GM18505 (cell line): ENCODE data around the gene ADAMTSL3.
"Not testable (repeated sequence)": the region's sequence is repeated elsewhere in the genome, so short reads cannot be mapped to it uniquely, and the experiment has no call there.

Source experiments
- ATAC-seq: cut with Tn5 transposase; IDR thresholded peaks from one replicate; pipeline ENCODE4 v1.9.1; 2021; ENCODE audit not compliant: unreplicated experiment
- POLR2A ChIP-seq: IDR thresholded peaks from 4 replicates; pipeline ENCODE4 v1.6.1; 2011; ENCODE audit warnings: borderline replicate concordance; ENCODE audit not compliant: insufficient read depth, insufficient read length; ENCODE audit errors: extremely low read depth

Gene ADAMTSL3

DNA sequence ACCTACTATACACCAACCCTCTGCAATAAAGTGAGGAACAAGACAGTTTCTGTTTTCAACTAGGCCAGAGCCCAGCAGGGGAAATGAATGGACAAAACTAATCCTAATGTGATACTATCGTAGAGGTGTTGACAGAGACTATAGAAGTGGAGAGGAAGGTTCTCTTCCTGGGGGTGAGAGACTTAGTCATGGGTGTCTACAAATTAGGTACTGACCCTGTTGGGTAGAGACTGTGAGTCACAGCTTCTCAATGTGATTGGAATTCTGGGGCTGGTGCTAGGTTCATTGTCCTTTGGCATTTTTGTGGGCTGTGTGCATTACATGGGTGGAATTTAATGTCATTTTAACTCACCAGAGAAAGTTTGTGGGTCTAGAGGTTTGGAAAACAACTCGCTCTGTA lies 79.3 kb downstream of the ADAMTSL3 start:
- ATAC-seq, result no peak
- TF ChIP-seq POLR2A, result no peak

DNA sequence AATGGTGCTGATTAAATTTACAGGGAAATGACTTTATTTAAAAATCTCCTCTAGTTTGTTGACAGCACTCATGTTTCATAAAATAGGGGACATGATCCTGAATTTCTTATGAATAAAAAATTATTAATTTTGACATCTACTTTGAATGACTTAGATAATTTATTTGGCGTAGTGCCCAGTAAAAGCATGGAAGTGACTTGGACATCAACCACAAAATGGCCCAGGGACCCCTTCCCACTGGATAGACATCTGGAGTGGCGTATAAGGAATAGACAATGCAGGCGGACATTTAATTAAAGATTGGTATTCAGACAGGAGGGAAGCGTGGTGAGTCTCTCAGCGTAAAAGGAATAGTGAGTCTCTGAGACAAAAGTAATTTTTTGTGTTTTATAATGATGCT lies 79.8 kb downstream of the ADAMTSL3 start:
- no peak for ATAC-seq
- TF ChIP-seq POLR2A, result no peak

DNA sequence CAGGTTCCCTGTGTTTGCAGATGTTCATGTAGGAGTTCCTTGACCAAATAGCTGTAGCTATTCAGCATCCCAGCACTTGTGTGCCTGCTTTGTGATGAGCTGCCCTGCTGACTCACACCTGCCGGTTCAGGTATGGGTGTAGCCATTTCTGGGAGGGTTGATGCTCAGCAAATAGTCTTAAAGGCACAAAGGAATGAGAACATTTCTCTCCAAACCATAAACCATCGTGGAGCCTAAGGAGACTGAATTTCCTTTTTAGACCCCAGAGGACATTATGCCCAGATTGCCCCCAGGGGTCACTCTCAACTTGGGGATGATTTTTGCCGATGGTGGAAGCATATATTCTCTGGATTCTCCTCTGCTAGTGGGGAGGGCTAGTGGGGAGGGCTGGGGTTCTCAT lies 80.6 kb downstream of the ADAMTSL3 start:
- TF ChIP-seq POLR2A, result no peak
- ATAC-seq, result no peak

DNA sequence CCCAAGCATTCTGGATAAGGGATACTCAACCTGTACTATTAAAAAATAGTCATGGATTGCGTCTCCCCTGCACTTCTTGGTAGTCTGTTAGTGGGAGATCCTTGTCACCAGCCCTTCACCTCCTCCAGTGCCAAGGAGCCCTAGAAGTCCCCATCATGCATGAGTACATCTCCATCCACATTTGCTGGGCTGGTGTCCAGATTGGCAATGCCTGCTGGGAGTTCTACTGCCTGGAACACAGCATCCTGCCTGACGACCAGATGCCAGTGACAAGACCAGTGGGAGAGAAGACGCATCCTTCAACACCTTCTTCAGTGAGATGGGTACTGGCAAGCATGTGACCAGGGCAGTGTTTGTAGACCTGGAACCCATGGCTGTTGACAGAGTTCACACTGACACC lies 85.7 kb downstream of the ADAMTSL3 start:
- TF ChIP-seq POLR2A, result no peak
- ATAC-seq, result no peak

DNA sequence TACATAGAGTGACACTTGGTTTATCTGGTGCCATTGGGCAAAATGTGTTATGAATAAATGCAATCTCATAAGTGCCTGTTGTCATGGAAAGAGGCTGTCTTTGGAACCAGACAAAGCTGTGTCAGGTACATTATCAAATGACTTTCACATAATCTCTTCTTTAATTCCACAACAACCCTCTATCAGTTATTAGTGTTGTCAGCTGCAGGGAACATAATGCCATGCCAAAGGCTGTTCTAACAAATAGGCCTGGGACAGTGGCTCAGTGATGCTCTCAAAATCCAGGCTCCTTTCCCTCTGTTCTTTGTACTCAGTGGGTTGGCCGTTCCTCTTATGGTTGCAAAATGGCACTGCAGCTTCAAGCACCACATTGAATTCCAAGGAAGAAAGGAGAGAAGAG lies 91.8 kb downstream of the ADAMTSL3 start:
- TF ChIP-seq POLR2A, result no peak
- no peak for ATAC-seq

DNA sequence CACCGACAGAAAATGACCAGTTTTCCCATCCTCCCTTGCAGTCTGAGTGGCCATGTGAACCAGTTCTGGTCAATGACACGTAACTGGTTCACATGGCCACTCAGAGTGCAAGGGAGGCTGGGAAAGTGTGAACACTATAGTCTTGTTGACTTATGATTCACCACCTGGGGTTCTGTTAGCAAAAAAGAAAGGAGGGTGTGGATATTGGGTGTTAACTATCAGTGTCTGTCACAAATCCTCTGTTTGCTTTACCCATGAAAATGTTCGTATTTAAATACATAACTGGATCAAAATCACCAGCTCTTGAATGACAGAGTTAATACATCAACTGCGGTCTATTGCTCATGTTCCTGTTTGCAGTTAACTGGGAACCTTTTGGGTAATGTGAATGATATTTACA lies 92.3 kb downstream of the ADAMTSL3 start:
- no peak for TF ChIP-seq POLR2A
- no peak for ATAC-seq

DNA sequence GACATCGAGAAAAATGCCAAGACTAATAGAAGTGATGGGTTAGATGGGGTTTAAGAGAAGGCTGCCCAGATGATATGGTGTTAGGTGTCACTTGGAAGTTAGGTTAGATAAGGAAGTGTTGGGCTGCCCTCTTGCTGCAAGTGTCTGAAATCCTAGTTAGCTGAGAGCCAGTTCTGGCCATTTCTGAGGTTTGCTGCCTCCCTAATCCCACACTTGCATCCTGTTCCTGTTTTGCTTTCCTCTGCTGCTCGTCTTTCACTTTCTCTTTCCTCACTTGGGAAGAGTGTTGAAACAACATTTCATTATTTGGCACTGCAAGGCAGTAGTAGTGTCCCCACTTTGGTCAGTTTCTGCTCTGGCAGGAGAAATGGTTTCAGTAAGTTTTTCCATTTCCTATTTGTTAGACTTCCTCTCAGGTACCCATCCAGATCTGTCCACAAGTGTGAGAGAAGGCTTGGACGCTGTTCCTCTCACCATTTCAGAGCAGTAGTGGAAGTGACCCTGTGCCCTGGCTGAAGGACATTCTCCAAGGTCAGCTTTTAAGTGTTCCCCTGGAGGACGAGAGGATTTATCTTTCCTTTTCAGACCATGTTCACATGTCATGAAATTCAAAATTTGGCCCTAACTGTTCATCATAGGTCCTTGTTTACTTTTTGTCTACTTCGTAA lies 93.3 kb downstream of the ADAMTSL3 start:
- no peak for ATAC-seq

DNA sequence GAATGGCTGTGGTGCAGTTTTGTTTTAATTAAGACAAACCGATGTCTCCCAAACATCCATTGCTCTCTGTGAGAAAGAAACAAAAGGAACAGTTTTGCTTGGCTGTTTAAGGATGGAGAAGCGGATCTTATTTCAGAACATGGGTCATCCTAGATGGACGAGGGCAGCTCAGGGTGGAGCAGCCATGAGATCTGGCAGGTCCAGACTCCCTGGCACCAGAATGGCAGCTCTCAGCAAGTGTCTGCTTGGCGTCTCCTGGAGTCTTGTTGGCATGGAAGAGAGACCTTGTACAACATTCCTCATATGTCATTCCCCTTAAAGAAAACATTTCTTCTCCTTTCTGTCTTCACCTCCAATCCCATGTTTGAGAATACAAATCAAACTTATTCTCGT lies 93.8 kb downstream of the ADAMTSL3 start:
- ATAC-seq, result no peak
- no peak for TF ChIP-seq POLR2A

More for the DNA sequence above, 93.3 kb downstream of the ADAMTSL3 start:
- no peak for TF ChIP-seq POLR2A

DNA sequence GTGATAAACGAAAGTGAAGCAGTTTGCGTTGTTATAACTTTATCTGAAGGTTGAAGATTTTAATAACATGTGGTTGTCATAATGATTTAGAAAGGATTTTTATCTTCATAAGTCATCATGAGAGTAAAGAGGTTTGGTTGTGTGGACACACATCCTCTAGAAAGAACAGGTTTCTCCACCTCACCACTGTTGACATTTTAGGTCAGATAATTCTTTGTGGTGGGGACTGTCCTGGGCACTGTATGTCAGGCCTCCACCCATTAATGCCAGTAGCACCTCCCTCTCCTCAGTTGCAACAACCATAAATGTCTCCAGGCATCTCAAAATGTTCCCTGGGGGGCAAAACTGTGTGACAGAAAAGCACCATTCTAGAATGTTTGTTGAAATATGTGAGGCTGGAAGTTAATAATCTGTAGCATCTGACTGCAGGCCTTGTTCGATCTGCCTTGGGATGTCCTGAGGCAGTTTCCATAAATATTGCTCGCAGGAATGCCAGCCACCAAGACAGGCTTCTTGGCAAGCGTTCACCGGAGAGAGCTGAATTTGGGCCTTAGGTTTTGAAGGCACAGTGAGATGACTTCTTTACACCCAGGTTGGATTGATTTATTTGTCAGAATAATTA lies 100.1 kb downstream of the ADAMTSL3 start:
- TF ChIP-seq POLR2A, result no peak
- no peak for ATAC-seq

DNA sequence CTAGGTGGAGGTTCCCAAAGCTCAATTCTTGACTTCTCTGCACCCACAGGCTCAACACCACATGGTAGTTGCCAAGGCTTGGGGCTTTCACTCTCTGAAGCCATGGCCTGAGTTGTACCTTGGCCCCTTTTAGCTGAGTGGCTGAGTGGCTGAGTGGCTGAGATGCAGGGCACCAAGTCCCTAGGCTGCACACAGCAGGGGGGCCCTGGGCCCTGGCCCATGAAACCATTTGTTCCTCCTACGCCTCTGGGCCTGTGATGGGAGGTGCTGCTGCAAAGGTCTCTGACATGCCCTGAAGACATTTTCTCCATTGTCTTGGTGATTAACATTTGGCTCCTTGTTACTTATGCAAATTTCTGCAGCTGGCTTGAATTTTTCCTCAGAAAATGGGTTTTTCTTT lies 103.4 kb downstream of the ADAMTSL3 start:
- not testable (repeated sequence) for ATAC-seq

DNA sequence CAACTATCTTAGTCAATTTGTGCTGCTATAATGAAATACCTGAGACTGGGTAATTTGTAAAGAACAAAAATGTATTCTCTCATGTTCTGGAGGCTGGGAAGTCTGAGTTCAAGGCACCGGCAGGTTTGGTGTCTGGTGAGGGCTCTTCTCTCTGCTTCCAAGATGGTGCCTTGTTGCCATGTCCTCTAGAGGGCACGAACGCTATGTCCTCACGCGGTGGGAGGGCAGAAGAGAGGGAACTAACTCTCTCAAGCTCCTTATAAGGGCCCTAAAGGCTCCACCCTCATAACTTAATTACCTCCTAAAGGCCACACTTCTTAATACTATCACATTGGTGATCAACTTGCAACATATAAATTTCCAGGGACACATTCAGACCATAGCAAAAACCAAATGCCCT lies 108.4 kb downstream of the ADAMTSL3 start:
- ATAC-seq, result no peak
- TF ChIP-seq POLR2A, result no peak

DNA sequence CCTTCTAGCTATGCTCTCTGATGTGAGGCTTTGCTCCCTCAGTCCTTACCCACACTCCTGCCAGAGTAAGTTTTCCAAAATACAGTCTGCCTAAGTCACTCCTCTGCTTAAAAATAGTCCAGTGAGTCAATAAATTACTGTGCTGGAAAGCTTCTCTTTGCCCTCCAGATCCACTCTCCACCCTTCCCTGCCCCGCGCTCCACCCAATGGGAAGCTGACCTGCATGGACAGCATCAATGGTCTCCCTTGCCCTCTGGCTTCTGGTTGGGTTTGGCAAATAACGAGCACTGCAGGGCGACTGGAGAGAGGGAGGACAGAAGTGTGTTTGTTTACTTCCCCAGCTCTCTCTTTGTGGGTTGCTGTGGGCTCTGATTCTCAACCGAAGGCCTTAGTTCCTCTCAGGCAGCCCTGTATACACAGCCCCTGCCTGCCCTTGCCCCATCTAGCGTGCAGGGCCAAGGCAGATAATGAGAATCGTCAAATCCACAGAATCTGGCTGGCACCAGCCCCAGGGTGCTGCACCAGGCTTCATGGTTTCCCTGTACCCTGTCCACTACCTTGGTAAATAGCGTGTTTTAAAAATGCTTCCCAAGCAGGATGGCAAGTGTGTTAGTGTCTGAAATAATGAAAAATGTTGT lies 110.4 kb downstream of the ADAMTSL3 start:
- TF ChIP-seq POLR2A, result no peak
- no peak for ATAC-seq

DNA sequence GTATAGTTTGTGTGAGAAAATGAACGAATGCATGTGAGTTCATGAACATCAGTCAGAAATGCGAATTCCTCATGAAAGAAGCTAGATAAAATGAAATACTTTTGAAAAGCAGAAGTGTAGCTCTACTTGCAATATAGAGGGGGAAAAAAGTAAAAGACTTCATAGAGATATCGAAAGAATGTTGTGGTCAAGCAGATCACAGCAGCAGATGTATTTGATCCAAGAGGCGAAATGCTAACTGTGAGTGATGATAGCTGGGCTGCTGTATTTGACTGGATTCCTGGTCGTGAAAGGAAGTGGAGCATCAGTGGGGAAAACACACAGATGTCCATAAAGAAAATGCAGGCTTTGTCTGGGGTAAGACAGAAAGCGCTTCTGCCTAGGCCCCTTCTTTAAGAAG lies 112.4 kb downstream of the ADAMTSL3 start:
- no peak for ATAC-seq
- no peak for TF ChIP-seq POLR2A

DNA sequence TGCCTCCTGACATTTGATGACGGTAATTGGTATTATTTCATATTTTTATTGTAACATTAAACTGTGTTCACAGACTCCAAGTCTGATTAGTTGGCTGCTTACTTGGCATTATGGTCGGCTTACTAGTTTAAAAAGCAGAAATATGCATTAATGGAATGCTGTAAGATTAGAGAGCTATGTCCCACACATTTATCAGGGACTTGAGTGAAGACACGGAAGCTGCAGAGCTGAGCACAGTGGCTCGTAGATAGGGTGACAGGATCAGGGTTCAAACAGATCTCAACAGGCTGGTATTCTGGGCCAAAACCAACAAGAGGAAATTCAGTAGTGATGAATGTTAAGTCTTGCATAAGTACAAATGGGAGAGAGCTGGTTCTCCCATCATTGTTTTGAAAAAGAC lies 113.8 kb downstream of the ADAMTSL3 start:
- ATAC-seq, result no peak
- no peak for TF ChIP-seq POLR2A
